ENCODE data around the gene RCN2. TPM values are rescaled to one million over a fixed set of nuclear protein-coding genes. Genes with fewer than 3 reads are reported as not detected.

The RCN2 gene
- total RNA-seq, 1 donor from 2014 or later, result 111 TPM

GRCh38 chr15:76973906-76974305, 42.4 kb downstream of the RCN2 start:
- Mint-ChIP-seq H3K4me1 (peaks cover 2% of the 10 kb centered on the region), H3K27me3 (ENCODE audit: low read depth) (peaks cover 12% of the 10 kb centered on the region), H3K27ac (no peak overlapping the region), H3K9me3 (peaks cover 9% of the 10 kb centered on the region), H3K36me3 (no peaks in the 10 kb centered on the region), H3K4me3 (no peak overlapping the region)
- TF ChIP-seq CTCF (IDR thresholded peaks at IDR 0.05; ENCODE audit: unreplicated experiment), result no peak
- DNase-seq (ENCODE audit: low spot score in 2 of 2, unreplicated experiment in 2 of 2), result no peak

- Mint-ChIP-seq H3K4me3 (no peak overlapping the region), H3K27ac (no peak overlapping the region), H3K4me1 (peaks cover 2% of the 10 kb centered on the region), H3K36me3 (no peaks in the 10 kb centered on the region), H3K9me3 (peaks cover 9% of the 10 kb centered on the region), H3K27me3 (ENCODE audit: low read depth) (peaks cover 12% of the 10 kb centered on the region)
- no peak for DNase-seq (ENCODE audit: low spot score in 2 of 2, unreplicated experiment in 2 of 2)
- no peak for TF ChIP-seq CTCF (IDR thresholded peaks at IDR 0.05; ENCODE audit: unreplicated experiment)
Measured at GRCh38 chr15:76974456-76975036, 43.0 kb downstream of the RCN2 start.

- TF ChIP-seq CTCF (IDR thresholded peaks at IDR 0.05; ENCODE audit: unreplicated experiment), result no peak
- Mint-ChIP-seq H3K27me3 (ENCODE audit: low read depth) (peaks cover 12% of the 10 kb centered on the region), H3K4me3 (no peak overlapping the region), H3K4me1 (peaks cover 2% of the 10 kb centered on the region), H3K36me3 (no peaks in the 10 kb centered on the region), H3K9me3 (peaks cover 9% of the 10 kb centered on the region), H3K27ac (no peak overlapping the region)
- DNase-seq (ENCODE audit: low spot score in 2 of 2, unreplicated experiment in 2 of 2), result no peak
Measured at GRCh38 chr15:76976141-76976540, 44.6 kb downstream of the RCN2 start.

- Mint-ChIP-seq H3K27ac (no peak overlapping the region), H3K9me3 (peaks cover 9% of the 10 kb centered on the region), H3K4me1 (peaks cover 2% of the 10 kb centered on the region), H3K27me3 (ENCODE audit: low read depth) (peaks cover 12% of the 10 kb centered on the region), H3K4me3 (no peak overlapping the region), H3K36me3 (no peaks in the 10 kb centered on the region)
- TF ChIP-seq CTCF (IDR thresholded peaks at IDR 0.05; ENCODE audit: unreplicated experiment), result no peak
- DNase-seq (ENCODE audit: low spot score in 2 of 2, unreplicated experiment in 2 of 2), result no peak
Measured at GRCh38 chr15:76976572-76977270, 45.2 kb downstream of the RCN2 start.

GRCh38 chr15:76978522-76979330, 47.2 kb downstream of the RCN2 start:
- no peaks in the 10 kb centered on the region for H3K36me3 Mint-ChIP-seq
- H3K4me3 Mint-ChIP-seq, result no peak overlapping the region
- TF ChIP-seq CTCF (IDR thresholded peaks at IDR 0.05; ENCODE audit: unreplicated experiment), result no peak
- no peak overlapping the region for H3K27ac Mint-ChIP-seq
- peaks cover 9% of the 10 kb centered on the region for H3K9me3 Mint-ChIP-seq
- DNase-seq (ENCODE audit: low spot score in 2 of 2, unreplicated experiment in 2 of 2), result no peak
- H3K4me1 Mint-ChIP-seq, result no peaks in the 10 kb centered on the region
- H3K27me3 Mint-ChIP-seq (ENCODE audit: low read depth), result peaks cover 8% of the 10 kb centered on the region
